Uterus (tissue), 4 donors: Measurements from ENCODE around the gene RRAGD. TPM values are rescaled to one million over a fixed set of nuclear protein-coding genes. Genes with fewer than 3 reads are reported as not detected.

Source experiments
- DNase-seq, 2 donors: peaks; one replicate each; pipeline ENCODE4 v3.0.0-alpha.2; 2019 to 2020
- H3K27ac ChIP-seq, 2 donors: fragments of 200-600 bp; sonication (generic); 1 replicate in 1 of 2; 2 replicates in 1 of 2; pipeline ENCODE4 v1.5.1; 2016 to 2018
- H3K27me3 ChIP-seq, 2 donors: fragments of 200-600 bp; sonication (generic); one replicate each; pipeline ENCODE4 v1.5.1; 2018 to 2019; ENCODE audit warnings: control low read depth in 1 of 2
- H3K36me3 ChIP-seq, 2 donors: fragments of 200-600 bp; sonication (generic); one replicate each; pipeline ENCODE4 v1.5.1; 2019; ENCODE audit warnings: control low read depth in 1 of 2
- H3K4me1 ChIP-seq, 2 donors: fragments of 200-600 bp; sonication (generic); one replicate each; pipeline ENCODE4 v1.5.1; 2018 to 2019; ENCODE audit warnings: control low read depth in 1 of 2
- H3K4me3 ChIP-seq, 2 donors: fragments of 200-600 bp; sonication (generic); 1 replicate in 1 of 2; 2 replicates in 1 of 2; pipeline ENCODE4 v1.5.1; 2018 to 2019; ENCODE audit warnings: mild to moderate bottlenecking in 1 of 2
- H3K9me3 ChIP-seq, 2 donors: fragments of 200-600 bp; sonication (generic); one replicate each; pipeline ENCODE4 v1.5.1; 2019; ENCODE audit warnings: control low read depth in 1 of 2
- CTCF ChIP-seq, 4 experiments: fragments of 200-600 bp in 2 of 4; fragments of 450-650 bp in 2 of 4; sonication (generic) in 2 of 4; IDR thresholded peaks; one replicate each; pipeline ENCODE4 v1.5.1; 2016 to 2019; ENCODE audit warnings: antibody characterized with exemption in 4 of 4, mild to moderate bottlenecking in 2 of 4, moderate library complexity in 1 of 4
- POLR2A ChIP-seq, 2 donors: fragments of 450-650 bp; IDR thresholded peaks; one replicate each; pipeline ENCODE4 v1.6.1; 2016; ENCODE audit warnings: antibody characterized with exemption in 2 of 2, mild to moderate bottlenecking in 1 of 2, moderate library complexity in 1 of 2
- intact Hi-C: fragments of 100-400 bp; cut with DNase I; formaldehyde crosslinking; loops from one replicate; pipeline ENCODE4 v1.15.1; 2023; ENCODE audit warnings: low total_unique reads
- total RNA-seq, 4 donors: library from RNA; depleted of rRNA in 3 of 4; stranded (reverse); fragments of >200 nt in 3 of 4; gene quantifications; one replicate each; pipeline versions ENCODE4 v1.1.0 to v1.2.4, GENCODE V29; 2014 to 2023
- donor health status: DM: yes; HTN: yes; CAD: no.

Gene RRAGD
- total RNA-seq, 4 donors from 2014 or later: 0.26 to 6.5 (median 3.6) TPM

- Histone ChIP-seq H3K4me1 (no peaks in the 10 kb centered on the region), H3K36me3 (peaks cover 0 to 2% of the 10 kb centered on the region in 2 donors), H3K4me3 (no peak overlapping the region), H3K9me3 (no peaks in the 10 kb centered on the region), H3K27ac (no peak overlapping the region), H3K27me3 (no peaks in the 10 kb centered on the region)
- intact Hi-C loops: loop anchor here (10.0 kb wide), 1 partner anchor 167 kb away; no protein-coding TSS in a partner anchor
- no peak for DNase-seq
- TF ChIP-seq CTCF (IDR thresholded peaks at IDR 0.05) (no peak), POLR2A (IDR thresholded peaks at IDR 0.05) (no peak)
Measured at GRCh38 chr6:89438248-89438647, 26.2 kb upstream of the RRAGD start.

- no peak for TF ChIP-seq POLR2A (IDR thresholded peaks at IDR 0.05)
- TF ChIP-seq CTCF (IDR thresholded peaks at IDR 0.05): no peak
- no peak overlapping the region for H3K27ac ChIP-seq
Measured at GRCh38 chr6:89436226-89436625, 24.2 kb upstream of the RRAGD start.

GRCh38 chr6:89434954-89435353, 22.9 kb upstream of the RRAGD start:
- no peaks in the 10 kb centered on the region for H3K4me1 ChIP-seq
- DNase-seq: no peak
- H3K27me3 ChIP-seq: no peaks in the 10 kb centered on the region
- intact Hi-C loops: loop anchor here (10.0 kb wide), 1 partner anchor 170 kb away; no protein-coding TSS in a partner anchor
- no peaks in the 10 kb centered on the region for H3K9me3 ChIP-seq
- peaks cover 0 to 2% of the 10 kb centered on the region in 2 donors for H3K36me3 ChIP-seq
- no peak overlapping the region for H3K4me3 ChIP-seq
- H3K27ac ChIP-seq: no peak overlapping the region
- TF ChIP-seq CTCF (IDR thresholded peaks at IDR 0.05): no peak

More at GRCh38 chr6:89436226-89436625, 24.2 kb upstream of the RRAGD start:
- no peaks in the 10 kb centered on the region for H3K4me1 ChIP-seq
- H3K4me3 ChIP-seq: no peak overlapping the region
- intact Hi-C loops: loop anchor here (10.0 kb wide), 1 partner anchor 169 kb away; no protein-coding TSS in a partner anchor
- DNase-seq: no peak
- H3K36me3 ChIP-seq: peaks cover 0 to 2% of the 10 kb centered on the region in 2 donors
- no peaks in the 10 kb centered on the region for H3K9me3 ChIP-seq
- H3K27me3 ChIP-seq: no peaks in the 10 kb centered on the region

GRCh38 chr6:89434150-89434499, 22.1 kb upstream of the RRAGD start:
- Histone ChIP-seq H3K4me1 (no peaks in the 10 kb centered on the region), H3K4me3 (peak overlapping the region in 1 of 2 donors; percentile 79), H3K27ac (peak overlapping the region in 1 of 2 donors; percentile 76), H3K9me3 (no peaks in the 10 kb centered on the region), H3K36me3 (peaks cover 0 to 1% of the 10 kb centered on the region in 2 donors), H3K27me3 (no peaks in the 10 kb centered on the region)
- TF ChIP-seq POLR2A (IDR thresholded peaks at IDR 0.05) (no peak), CTCF (IDR thresholded peaks at IDR 0.05) (no peak)
- DNase-seq: no peak
- intact Hi-C loops: loop anchor here (10.0 kb wide), 1 partner anchor 171 kb away; no protein-coding TSS in a partner anchor

- intact Hi-C loops: loop anchor here (10.0 kb wide), 1 partner anchor 171 kb away; no protein-coding TSS in a partner anchor
- Histone ChIP-seq H3K4me1 (no peaks in the 10 kb centered on the region), H3K27ac (peak overlapping the region; percentile 37 to 76), H3K27me3 (no peaks in the 10 kb centered on the region), H3K36me3 (no peaks in the 10 kb centered on the region), H3K4me3 (peak overlapping the region; percentile 42 to 79), H3K9me3 (no peaks in the 10 kb centered on the region)
- TF ChIP-seq POLR2A (IDR thresholded peaks at IDR 0.05): no peak
- no peak for TF ChIP-seq CTCF (IDR thresholded peaks at IDR 0.05)
- peak; percentile 23 to 28 for DNase-seq
Measured at GRCh38 chr6:89433252-89434149, 21.4 kb upstream of the RRAGD start.
